22Rv1 (cell line): ENCODE data around the gene ITGB3BP.

Source experiments
- H3K27ac ChIP-seq: fragments of 450-650 bp; 2 replicates; pipeline ENCODE4 v1.5.1; 2017
- ZFX ChIP-seq: fragments of 450-650 bp; IDR thresholded peaks from 2 replicates; pipeline ENCODE4 v1.6.1; 2017; ENCODE audit warnings: antibody characterized with exemption, borderline replicate concordance
- TF ChIP-seq, protein P1 (sequence below): fragments of 450-650 bp; IDR thresholded peaks from 2 replicates; pipeline ENCODE4 v1.5.1; 2017; ENCODE audit warnings: mild to moderate bottlenecking

Gene ITGB3BP

DNA sequence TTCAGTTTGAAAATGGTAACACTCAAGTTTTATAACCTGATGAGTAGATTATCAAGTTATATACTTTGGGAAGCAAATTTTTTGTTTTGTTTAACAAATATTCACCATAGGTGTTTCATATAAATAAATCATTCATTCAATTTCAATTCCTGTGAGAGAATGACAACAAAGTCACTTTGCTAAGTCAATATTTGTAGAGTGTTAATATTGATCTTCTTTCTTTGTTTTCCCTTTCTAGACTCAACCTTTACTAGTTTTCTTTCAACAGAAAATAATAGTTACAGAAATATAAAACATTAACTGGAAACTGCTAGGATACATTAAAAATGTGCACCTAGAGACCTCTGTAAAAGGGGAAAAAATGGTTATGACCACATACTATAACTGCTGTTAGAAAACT is 11.4 kb upstream of the ITGB3BP start:
- TF ChIP-seq ZFX: no peak
- TF ChIP-seq, protein P1, sequence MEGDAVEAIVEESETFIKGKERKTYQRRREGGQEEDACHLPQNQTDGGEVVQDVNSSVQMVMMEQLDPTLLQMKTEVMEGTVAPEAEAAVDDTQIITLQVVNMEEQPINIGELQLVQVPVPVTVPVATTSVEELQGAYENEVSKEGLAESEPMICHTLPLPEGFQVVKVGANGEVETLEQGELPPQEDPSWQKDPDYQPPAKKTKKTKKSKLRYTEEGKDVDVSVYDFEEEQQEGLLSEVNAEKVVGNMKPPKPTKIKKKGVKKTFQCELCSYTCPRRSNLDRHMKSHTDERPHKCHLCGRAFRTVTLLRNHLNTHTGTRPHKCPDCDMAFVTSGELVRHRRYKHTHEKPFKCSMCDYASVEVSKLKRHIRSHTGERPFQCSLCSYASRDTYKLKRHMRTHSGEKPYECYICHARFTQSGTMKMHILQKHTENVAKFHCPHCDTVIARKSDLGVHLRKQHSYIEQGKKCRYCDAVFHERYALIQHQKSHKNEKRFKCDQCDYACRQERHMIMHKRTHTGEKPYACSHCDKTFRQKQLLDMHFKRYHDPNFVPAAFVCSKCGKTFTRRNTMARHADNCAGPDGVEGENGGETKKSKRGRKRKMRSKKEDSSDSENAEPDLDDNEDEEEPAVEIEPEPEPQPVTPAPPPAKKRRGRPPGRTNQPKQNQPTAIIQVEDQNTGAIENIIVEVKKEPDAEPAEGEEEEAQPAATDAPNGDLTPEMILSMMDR: no peak
- H3K27ac ChIP-seq: no peak overlapping the region

DNA sequence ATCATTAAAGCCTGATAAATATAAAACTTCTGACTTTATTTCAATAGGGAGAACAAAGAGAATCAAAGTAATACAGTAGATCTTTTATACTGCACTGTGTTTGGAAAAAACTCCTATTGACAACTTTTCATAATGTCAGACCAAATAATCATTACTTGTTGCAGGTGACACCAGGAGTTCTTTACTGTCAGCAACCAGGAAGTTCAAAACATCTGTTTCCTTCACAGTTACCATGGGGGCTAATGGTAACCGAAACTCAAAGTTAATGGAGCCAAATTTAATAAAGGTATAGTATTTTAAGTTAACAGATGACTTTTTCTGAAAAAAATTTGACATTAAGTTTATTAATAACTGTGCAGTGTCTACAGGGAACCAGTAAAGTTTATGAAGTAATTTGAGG is 10.9 kb upstream of the ITGB3BP start:
- TF ChIP-seq, protein P1: no peak
- TF ChIP-seq ZFX: no peak
- H3K27ac ChIP-seq: no peak overlapping the region

DNA sequence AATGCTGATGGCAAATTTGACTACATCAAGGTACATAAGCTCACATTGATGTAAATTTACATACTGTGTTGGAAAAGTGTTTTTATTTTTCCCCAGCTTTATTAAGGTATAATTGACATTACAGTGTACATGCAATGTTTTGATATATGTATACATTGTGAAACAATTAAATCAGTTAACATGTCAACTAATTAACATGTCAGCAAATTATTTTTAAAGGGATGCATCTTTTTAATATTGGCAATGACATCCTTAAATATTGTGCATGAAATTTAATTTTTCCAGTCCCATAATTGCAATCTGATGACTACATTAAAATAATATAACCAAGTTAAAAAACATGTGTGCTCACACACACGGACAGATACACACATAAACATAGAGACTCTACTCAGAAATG is 9.7 kb upstream of the ITGB3BP start:
- TF ChIP-seq ZFX: no peak
- TF ChIP-seq, protein P1: no peak
- H3K27ac ChIP-seq: no peak overlapping the region

DNA sequence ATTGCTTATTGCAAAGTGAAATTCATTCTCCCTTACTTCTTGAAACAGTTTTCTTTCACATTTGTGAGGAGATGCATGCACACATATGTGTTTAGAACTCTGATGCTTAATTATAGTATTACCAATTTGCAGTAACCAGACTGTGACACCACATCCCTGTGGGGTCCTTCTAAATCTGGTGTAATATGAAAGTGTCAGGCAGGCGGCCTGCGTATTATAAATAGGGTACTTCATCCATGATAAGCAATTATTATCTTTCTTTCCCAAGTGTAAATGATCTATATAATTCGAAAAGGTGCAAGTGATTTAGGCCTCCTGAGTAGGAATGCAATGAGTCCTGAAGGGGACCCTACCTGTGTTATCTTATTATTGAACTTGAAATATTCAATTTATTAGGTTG is 1.2 kb upstream of the ITGB3BP start:
- H3K27ac ChIP-seq: peak overlapping the region; percentile 89
- no peak for TF ChIP-seq ZFX

DNA sequence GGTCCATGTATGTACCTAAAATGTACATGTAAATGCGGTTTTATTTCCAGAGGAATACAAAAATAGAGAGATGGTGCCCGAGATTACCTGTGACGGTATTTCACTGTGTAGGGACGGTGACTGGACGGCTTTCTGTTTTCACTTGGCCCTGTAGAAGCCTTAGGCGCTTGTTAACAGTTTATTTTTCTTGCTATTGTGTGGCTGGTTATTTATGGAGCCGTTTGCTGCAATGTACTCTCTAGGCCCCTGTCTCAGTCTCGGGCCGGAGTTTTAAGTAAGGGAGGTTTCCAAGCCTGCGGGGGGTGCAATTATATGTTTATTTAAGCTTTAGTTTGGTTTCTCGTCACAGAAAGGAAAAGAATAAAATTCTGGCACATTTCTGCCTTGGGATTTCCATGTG is 713 bp upstream of the ITGB3BP start:
- peak overlapping the region; percentile 89 for H3K27ac ChIP-seq
- TF ChIP-seq, protein P1: no peak
- TF ChIP-seq ZFX: no peak

DNA sequence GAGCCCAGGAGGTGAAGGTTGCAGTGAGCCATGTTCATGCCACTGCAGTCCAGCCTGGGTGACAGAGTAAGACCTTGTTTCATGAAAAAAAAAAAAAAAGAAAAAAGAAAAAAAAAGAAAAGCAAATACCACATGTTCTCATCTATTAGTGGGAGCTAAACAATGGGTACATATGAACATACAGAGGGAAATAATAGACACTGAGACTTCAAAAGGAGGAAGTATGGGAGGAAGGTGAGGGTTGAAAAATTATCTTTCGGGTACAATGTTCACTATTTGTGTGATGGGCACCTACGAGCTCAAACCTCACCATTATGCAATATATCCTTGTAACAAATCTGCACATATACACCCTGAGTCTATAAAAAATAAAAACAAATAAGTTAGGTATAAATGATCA is 6.4 kb downstream of the ITGB3BP start:
- H3K27ac ChIP-seq: no peak overlapping the region
- no peak for TF ChIP-seq ZFX
- TF ChIP-seq, protein P1: no peak

DNA sequence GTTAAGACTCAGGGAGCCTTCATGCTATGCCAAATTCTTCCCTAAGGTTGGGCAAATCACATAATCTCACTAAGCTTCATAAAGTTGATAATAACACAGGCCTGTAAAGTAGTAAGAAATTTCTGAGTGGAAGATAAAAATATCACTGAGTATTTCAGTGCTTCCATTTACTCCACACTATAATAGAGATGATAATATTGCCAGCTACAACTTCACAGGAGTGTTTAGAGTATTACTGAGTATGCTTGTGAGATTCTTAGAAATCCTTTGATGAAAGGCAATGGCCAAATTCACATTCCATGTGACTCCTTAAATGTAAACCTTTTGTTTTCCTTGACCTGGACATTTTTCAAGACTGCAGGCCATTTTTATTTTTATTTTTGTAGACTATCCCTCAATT is 10.4 kb downstream of the ITGB3BP start:
- no peak for TF ChIP-seq ZFX
- TF ChIP-seq, protein P1: no peak
- H3K27ac ChIP-seq: no peak overlapping the region

DNA sequence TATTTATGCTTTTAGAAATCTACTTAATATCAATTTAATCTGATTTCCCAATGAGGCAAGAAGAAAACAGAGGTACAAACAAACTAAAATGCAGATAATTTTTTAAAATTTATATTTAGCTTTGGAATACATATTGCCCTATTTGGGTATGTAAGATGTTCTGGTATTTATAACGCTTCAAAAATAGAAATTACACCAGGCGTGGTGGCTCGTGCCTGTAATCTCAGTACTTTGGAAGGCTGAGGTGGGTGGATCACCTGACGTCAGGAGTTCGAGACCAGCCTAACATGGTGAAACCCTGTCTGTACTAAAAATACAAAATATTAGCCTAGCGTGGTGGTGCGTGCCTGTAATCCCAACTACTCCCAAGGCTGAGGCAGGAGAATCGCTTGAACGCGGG is 13.3 kb downstream of the ITGB3BP start:
- TF ChIP-seq, protein P1: no peak
- TF ChIP-seq ZFX: no peak
- no peak overlapping the region for H3K27ac ChIP-seq
